ENCODE measurements around the gene SLC1A4.

DNA sequence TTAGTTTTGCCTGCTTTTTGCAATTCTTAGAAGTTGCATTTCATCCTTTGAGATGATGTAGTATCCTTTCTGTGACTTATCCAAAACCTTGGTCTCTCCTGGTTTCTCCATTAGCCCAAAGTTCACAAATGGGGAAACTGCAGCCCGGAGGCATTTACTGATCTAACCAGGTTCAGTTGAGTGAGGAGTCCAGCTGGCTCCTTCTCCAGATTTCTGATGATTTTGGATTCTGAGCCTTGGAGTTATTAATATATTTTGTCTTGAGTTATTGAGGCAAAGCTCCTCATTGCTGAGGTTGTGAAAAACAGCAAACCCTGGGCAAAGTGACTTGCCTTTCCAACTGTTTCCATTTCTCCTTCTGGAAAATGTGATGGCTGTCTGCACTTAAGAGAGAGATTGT is 1.7 kb downstream of the SLC1A4 start:
- TF ChIP-seq, protein P1, sequence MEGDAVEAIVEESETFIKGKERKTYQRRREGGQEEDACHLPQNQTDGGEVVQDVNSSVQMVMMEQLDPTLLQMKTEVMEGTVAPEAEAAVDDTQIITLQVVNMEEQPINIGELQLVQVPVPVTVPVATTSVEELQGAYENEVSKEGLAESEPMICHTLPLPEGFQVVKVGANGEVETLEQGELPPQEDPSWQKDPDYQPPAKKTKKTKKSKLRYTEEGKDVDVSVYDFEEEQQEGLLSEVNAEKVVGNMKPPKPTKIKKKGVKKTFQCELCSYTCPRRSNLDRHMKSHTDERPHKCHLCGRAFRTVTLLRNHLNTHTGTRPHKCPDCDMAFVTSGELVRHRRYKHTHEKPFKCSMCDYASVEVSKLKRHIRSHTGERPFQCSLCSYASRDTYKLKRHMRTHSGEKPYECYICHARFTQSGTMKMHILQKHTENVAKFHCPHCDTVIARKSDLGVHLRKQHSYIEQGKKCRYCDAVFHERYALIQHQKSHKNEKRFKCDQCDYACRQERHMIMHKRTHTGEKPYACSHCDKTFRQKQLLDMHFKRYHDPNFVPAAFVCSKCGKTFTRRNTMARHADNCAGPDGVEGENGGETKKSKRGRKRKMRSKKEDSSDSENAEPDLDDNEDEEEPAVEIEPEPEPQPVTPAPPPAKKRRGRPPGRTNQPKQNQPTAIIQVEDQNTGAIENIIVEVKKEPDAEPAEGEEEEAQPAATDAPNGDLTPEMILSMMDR (IDR thresholded peaks at IDR 0.05; ENCODE audit: insufficient read depth, low read length): no peak
- TF ChIP-seq POLR2AphosphoS5 (IDR thresholded peaks at IDR 0.05; ENCODE audit: low read depth): no peak
- TF ChIP-seq, protein P2, sequence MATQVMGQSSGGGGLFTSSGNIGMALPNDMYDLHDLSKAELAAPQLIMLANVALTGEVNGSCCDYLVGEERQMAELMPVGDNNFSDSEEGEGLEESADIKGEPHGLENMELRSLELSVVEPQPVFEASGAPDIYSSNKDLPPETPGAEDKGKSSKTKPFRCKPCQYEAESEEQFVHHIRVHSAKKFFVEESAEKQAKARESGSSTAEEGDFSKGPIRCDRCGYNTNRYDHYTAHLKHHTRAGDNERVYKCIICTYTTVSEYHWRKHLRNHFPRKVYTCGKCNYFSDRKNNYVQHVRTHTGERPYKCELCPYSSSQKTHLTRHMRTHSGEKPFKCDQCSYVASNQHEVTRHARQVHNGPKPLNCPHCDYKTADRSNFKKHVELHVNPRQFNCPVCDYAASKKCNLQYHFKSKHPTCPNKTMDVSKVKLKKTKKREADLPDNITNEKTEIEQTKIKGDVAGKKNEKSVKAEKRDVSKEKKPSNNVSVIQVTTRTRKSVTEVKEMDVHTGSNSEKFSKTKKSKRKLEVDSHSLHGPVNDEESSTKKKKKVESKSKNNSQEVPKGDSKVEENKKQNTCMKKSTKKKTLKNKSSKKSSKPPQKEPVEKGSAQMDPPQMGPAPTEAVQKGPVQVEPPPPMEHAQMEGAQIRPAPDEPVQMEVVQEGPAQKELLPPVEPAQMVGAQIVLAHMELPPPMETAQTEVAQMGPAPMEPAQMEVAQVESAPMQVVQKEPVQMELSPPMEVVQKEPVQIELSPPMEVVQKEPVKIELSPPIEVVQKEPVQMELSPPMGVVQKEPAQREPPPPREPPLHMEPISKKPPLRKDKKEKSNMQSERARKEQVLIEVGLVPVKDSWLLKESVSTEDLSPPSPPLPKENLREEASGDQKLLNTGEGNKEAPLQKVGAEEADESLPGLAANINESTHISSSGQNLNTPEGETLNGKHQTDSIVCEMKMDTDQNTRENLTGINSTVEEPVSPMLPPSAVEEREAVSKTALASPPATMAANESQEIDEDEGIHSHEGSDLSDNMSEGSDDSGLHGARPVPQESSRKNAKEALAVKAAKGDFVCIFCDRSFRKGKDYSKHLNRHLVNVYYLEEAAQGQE (IDR thresholded peaks at IDR 0.05; ENCODE audit: insufficient replicate concordance, low read depth): no peak
- no peak for TF ChIP-seq SPI1 (IDR thresholded peaks at IDR 0.05; ENCODE audit: borderline replicate concordance, low read depth)
- TF ChIP-seq GABPA (IDR thresholded peaks at IDR 0.05; ENCODE audit: low read depth): no peak
